Activated CD4-positive, alpha-beta T cell treated with anti-CD3 and anti-CD28 coated beads, Interleukin-2, amount 50 U/mL, for 24 hours (primary cell): ENCODE data around the gene FOXN1.

Source experiments
- DNase-seq, 2 donors: peaks; one replicate each; pipeline ENCODE4 v3.0.0-alpha.2; 2020; ENCODE audit warnings: low read depth in 1 of 2, low spot score in 1 of 2

Gene FOXN1

GRCh38 chr17:28545787-28546415 lies 39.8 kb downstream of the FOXN1 start:
- DNase-seq = no peak

DNA sequence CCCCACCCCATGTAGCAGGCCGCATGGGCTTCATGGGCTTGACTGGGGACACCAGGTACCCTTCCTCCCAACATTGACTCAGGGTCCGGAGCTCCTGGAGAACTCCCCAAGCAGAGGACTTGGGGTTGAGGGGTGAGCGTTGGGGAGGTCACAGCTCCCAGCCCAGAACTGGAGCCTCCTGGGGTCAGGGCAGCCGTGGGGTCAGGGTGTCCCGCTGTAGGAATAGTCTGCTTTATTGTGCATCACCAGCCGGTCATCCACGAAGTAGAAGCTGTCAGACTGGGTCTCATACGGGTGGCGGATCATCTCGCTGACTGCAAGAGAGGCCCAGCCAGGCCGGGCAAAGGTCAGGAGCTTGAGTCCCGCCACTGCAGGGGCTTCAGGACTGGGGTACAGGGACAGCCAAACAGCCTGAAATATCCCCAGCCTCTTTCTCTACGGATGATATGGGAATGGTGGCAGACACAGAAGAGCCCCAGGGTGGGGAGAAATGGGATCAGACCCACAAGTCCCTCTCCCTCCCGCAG lies 41.0 kb downstream of the FOXN1 start:
- DNase-seq = no peak

DNA sequence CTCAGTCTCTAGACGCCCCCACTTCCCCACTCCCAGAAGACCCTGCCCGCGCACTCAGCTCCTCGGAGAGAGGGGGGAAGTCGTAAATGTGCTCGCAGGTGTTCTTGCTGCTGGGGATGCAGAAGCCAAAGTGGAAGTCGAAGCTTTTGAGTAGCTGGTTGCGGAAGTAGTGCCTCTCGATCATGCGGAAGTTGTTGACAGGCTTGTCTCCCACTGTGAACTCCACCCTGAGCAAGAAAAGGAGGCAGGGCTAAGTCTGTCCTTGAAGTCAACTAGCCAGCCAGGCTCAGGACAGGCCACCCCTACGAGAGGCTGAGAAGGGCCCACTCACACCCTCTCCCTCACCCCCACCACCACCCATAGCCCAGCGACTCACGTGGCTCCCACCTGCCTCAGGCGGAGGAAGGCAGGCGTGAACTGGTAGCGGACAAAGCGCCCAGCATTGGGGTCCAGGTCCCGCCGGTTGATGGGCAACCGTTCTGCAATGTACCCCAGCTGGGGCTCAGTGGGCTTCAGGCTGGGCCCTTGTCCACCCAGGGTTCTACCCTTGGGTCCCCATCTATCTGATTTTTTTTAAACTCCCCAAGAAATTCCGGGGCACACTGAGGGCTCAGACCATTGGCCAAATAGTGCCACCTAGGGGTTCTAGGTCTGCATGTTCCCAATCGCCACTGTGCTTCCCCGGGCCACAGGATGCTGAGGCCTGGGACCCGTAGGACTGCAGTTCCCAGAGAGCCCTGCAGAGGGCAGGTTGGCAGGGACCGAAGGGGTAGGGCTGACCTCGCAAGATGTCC lies 41.7 kb downstream of the FOXN1 start:
- peak; percentile 35 to 52 for DNase-seq

DNA sequence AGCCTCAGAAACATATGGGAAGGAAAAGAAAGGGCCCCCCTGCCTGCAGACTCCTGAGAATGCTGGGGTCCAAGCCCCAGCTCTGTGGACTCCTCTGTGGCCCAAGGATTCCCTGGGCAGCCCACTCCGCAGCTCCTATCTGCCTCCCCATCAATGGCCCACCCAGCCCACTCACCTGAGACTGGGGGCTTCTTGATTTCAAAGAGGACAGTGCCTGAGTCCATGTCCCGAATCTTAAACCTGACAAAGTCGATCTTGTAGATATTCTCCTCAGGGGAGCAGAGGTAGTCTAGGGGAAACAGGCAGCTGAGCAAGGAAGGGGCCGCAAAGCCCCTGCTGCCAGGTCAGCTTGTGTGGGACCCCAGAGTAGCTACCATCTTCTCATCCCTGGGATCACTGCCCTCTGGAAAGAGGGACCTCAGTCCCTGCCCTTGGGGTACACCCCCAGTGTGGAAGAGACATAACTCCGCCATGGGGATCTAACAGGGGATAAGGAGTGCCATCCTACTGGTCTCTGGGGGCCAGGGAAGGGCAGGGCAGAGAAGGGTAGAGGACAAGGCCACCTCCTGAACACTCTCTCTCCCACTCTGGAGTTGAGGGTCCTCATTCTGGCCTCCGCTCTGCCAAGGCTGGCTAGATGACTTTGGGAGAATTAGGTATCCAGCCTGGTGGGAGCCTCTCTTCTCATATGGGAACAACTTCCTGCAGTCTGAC lies 42.4 kb downstream of the FOXN1 start:
- DNase-seq = no peak

GRCh38 chr17:28549236-28550132 lies 43.3 kb downstream of the FOXN1 start:
- peak in 1 of 2 donors; percentile 35 for DNase-seq

- no peak for DNase-seq
Observed at GRCh38 chr17:28550858-28551257, 44.7 kb downstream of the FOXN1 start.

DNA sequence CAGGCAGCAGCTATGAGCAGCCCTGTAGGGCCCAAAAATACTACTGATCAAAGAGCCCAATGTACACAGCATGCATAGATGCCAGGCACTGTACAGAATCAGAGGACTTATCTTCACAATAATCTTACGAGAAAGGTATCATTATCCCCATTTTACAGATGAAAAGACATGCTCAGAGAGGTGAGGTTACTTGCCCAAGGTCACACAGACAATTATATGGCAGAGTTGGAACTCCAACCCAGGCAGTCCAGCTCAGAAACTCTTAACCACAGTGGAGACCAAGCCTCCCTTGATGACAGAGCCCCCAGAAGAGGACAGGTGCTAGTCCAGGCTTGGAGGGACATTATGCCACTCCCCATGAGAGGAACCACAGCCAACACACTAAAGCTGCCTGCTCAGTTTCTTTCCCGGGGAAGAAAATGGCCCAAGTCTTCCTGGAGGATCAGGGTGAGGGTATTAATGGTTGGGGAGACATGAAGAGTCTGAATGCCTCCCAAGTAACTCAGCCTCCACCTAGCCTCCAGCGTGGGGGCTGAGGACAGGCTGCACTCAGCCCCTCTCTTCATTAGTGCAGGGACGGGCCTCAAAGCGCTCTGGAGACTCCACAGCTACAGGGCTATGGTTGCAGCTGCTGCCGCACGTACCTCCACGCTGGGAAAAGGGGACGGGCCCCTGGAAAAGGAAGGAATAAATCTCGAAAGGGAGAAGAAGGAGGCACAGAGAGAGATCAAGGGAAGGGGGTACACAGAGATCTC lies 45.5 kb downstream of the FOXN1 start:
- DNase-seq = no peak

GRCh38 chr17:28552176-28552999 lies 46.2 kb downstream of the FOXN1 start, which contains the start of gene UNC119:
TSS of gene UNC119 (minus strand) at chr17:28552624. CDS start at chr17:28552557, 67 bp downstream.
- peak; percentile 56 to 59 for DNase-seq

DNA sequence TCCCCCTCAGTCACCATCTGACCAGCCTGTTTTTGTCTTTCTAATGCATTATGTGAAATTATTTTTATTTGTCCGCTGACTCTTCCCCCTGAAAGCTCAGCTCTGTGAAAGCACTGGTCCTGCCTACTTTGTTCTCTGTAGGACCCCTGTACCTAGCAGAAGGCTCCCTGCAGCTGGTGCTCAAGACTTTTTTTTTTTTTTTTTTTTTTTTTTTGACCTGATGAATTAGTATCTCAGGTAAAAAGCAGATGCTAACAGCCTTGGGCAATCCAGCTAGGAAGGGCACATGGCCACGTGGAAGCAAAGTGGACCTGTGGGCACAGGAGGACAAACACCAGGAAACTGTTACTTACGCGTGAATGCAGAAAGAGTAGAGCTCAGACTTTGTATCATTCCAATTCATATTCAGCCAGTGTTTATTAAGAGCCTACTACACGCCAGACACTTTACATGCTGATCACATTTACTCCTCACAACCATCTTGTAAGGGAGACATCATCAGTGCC lies 46.9 kb downstream of the FOXN1 start:
- DNase-seq = no peak

- DNase-seq = no peak
Observed at GRCh38 chr17:28554565-28554964, 48.4 kb downstream of the FOXN1 start.

DNA sequence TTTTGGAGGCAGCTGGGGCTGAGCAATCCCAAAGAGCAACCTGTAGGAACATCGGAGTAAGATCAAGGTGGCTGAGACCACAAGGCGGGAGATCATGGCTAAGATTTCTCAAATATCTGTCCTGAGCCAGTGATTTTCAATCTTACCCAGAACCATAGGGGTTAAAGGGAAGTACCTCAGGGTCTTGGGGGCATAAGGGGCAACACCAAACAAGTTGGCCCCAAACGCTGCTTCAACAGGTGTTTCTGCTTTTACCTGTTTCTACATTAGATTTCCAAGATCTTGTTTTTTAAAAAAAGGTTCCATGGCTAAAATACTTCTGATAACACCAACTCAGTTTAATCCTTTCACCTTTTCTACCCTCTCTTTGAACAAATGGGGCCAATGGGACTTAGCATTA lies 48.9 kb downstream of the FOXN1 start:
- DNase-seq = no peak

DNA sequence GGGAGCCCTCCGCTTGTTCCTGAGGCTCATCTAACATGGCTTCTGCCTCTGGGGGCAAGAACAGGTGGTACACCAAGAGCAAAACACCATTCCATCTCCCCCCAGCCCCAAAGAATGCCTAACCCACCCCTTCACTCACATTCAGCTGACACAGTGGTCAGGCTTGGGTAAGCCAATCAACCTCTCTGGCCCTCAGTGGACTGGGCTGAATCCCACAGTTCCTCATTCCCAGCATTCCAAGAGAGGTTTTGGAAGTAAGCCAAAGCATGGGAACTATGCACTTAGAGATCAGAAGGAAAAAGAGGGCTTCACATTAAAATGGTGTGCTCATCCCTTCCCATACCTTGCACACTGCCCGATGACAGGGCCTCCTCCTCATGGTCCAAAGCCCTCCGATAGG lies 57.3 kb downstream of the FOXN1 start:
- DNase-seq = no peak

GRCh38 chr17:28567604-28568003 lies 61.5 kb downstream of the FOXN1 start:
- no peak for DNase-seq

DNA sequence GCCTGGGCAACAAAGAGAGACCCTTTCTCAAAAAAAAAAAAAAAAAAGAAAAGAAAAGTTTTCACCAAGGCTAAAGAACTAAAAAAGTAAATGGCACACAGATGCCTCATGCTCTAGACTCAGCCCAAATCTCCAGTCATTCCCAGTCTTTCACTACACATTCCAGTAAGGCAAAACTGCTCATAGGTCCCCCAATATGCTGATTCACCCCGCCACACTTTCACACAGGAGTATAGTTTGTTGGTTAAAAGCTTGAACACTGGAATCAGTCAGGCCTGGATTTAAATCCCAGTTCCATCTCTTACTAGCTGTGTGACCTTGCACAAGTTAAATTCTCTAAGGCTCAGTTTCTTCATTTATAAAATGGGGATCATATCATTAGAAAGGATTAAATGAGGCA lies 63.3 kb downstream of the FOXN1 start:
- DNase-seq = no peak

- peak in 1 of 2 donors; percentile 40 for DNase-seq
Observed at GRCh38 chr17:28570716-28571360, 64.7 kb downstream of the FOXN1 start.

DNA sequence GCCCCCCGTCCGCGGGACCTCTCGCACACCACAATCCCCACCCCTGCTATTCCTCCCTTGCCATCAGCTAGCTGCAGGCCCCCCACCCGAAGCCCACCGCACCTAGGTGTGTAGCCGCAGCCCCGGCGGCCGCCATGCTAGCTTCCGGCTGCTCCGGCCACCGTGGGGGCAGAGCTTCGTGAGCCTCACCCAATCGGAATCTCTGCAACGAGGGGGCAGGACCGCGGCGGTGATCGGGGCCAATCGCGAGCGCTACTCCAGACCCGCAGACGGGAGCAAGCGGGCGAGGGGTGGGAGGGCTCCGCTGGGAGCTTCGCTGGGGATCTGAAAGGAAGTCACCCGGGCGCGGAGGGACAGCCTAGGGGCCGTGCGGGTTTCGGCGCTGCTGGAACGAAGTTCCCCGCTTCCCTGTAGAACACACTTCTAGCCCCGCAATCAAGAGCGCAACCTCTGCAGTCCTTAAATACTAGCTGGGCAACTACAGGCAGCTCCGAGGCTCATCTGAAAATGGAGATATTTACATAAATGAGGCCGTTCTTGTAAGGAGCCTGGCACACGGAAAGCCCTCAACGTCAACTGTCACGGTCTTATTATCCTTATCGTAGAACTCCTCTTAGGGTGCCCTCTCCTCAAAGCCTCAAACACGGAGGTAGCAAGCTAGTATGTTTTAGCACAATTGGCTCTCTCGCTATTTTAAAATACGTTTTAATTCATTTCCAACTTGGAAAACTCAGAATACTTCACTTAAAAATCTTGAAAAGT lies 65.4 kb downstream of the FOXN1 start, which contains the start of gene PIGS:
PIGS (minus strand) TSS at position 164 of the 762 bp plus-strand sequence; CDS start at position 136, 28 bp downstream.
- DNase-seq = peak; percentile 80 to 93

- no peak for DNase-seq
Observed at GRCh38 chr17:28572259-28573039, 66.3 kb downstream of the FOXN1 start.
